Sigmoid colon (tissue), 7 donors: ENCODE results near the gene CACNA1F. TPM values are rescaled to one million over a fixed set of nuclear protein-coding genes. Genes with fewer than 3 reads are reported as not detected.

Experiments
- DNase-seq: peaks from one replicate; pipeline ENCODE4 v3.0.0-alpha.2; 2019
- H3K27ac ChIP-seq, 4 donors: fragments of 200-600 bp; sonication (generic); one replicate each; pipeline ENCODE4 v1.5.1; 2016 to 2019; ENCODE audit warnings: mild to moderate bottlenecking in 1 of 4
- H3K27me3 ChIP-seq, 3 donors: fragments of 200-600 bp; sonication (generic); one replicate each; pipeline ENCODE4 v1.5.1; 2019; ENCODE audit warnings: mild to moderate bottlenecking in 1 of 3
- H3K36me3 ChIP-seq, 4 donors: fragments of 200-600 bp; sonication (generic); one replicate each; pipeline ENCODE4 v1.5.1; 2016 to 2019
- H3K4me1 ChIP-seq, 4 donors: fragments of 200-600 bp; sonication (generic); one replicate each; pipeline ENCODE4 v1.5.1; 2017 to 2019
- H3K4me3 ChIP-seq, 4 donors: fragments of 200-600 bp; sonication (generic); one replicate each; pipeline ENCODE4 v1.5.1; 2017 to 2019; ENCODE audit warnings: mild to moderate bottlenecking in 2 of 4, moderate library complexity in 1 of 4
- H3K9me3 ChIP-seq, 4 donors: fragments of 200-600 bp in 3 of 4; sonication (generic) in 3 of 4; one replicate each; pipeline versions ENCODE4 v1.5.1 to v1.6.1; 2013 to 2019
- EP300 ChIP-seq, 4 donors: sonication (generic); formaldehyde crosslinking; IDR thresholded peaks; one replicate each; pipeline ENCODE4 v1.6.1; 2017; ENCODE audit warnings: antibody characterized with exemption in 4 of 4
- POLR2A ChIP-seq, 2 donors: fragments of 450-650 bp; IDR thresholded peaks; one replicate each; pipeline ENCODE4 v1.6.1; 2016; ENCODE audit warnings: antibody characterized with exemption in 2 of 2, mild to moderate bottlenecking in 2 of 2, moderate library complexity in 2 of 2
- POLR2AphosphoS5 ChIP-seq, 4 donors: sonication (generic); formaldehyde crosslinking; IDR thresholded peaks; one replicate each; pipeline ENCODE4 v1.6.1; 2017; ENCODE audit warnings: antibody characterized with exemption in 4 of 4
- WGBS, 2 donors: extraction: QIAGEN DNeasy Blood & Tissue Kit; methylation state at CpG; one replicate each; pipeline ENCODE4 v1.1.7; 2013; 5-methylcytosine and 5-hydroxymethylcytosine counted together
- intact Hi-C: fragments of 100-400 bp; cut with DNase I; formaldehyde crosslinking; loops from one replicate; pipeline ENCODE4 v1.15.1; 2023
- polyA plus RNA-seq, 3 donors: library from polyadenylated mRNA; stranded (reverse); fragments of 200-250 nt; gene quantifications; one replicate each; pipeline ENCODE4 v1.2.3, GENCODE V29; 2013
- total RNA-seq, 4 donors: library from RNA; depleted of rRNA; stranded (reverse); fragments of >200 nt; gene quantifications; one replicate each; pipeline ENCODE4 v1.1.0, GENCODE V29; 2016
- TF ChIP-seq, protein P1 (sequence below), 4 experiments: fragments of 450-650 bp in 3 of 4; fragments of 200-600 bp in 1 of 4; IDR thresholded peaks; one replicate each; pipeline ENCODE4 v1.5.1; 2016 to 2019; ENCODE audit warnings: antibody characterized with exemption in 4 of 4, mild to moderate bottlenecking in 3 of 4, moderate library complexity in 2 of 4
- donor health status: healthy with polysubstance abuse.
- donor health status: Bipolar disorder and iron deficiency.
- donor health status: healthy.

Gene CACNA1F
- total and polyA plus RNA-seq, 7 donors = under 0.01 to 0.70 (median 0.15) TPM; not detected in 3

DNA sequence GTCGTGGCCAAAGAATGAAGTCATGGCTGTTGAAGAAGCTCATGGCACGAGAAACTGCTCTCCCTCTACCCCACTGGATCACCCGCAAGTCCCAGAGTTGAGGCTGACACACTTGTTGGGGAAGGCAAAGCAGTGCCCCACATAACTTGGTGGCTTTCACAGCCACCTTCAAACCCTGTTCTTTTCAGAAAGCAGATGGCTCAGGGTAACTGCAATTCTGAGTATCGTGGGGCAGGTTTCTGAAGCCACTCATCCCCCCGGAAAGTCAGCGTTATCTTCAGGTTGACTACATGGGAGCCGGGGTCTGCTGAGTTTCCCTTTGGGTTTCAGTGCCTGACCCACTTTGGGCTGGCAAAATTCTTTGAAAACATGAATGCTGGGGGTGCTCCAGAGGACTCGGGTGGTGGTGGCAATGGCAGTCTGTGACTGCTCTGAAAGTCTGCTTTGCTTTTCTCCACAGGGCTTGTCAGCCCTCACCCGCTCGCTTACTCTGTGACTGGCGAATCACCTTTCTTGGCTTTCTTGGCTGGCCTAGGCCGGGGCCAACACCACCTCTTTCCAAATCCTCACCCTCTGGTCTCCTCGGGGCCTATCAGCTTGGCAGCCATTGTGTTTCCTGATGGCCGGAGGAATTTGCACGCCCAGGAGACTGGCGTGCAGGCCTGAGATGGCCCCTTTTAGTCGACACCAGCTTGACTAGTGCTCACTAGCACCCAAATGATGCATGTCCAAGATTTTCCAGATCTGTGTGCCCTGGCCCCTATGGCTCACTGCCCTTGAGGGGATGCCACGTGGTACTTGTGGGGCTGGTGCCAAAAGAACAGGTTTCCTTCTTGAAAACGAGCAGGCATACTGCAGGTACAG, 43.8 kb upstream of the CACNA1F start:
- no peak for TF ChIP-seq POLR2A (IDR thresholded peaks at IDR 0.05)
- TF ChIP-seq, protein P1, sequence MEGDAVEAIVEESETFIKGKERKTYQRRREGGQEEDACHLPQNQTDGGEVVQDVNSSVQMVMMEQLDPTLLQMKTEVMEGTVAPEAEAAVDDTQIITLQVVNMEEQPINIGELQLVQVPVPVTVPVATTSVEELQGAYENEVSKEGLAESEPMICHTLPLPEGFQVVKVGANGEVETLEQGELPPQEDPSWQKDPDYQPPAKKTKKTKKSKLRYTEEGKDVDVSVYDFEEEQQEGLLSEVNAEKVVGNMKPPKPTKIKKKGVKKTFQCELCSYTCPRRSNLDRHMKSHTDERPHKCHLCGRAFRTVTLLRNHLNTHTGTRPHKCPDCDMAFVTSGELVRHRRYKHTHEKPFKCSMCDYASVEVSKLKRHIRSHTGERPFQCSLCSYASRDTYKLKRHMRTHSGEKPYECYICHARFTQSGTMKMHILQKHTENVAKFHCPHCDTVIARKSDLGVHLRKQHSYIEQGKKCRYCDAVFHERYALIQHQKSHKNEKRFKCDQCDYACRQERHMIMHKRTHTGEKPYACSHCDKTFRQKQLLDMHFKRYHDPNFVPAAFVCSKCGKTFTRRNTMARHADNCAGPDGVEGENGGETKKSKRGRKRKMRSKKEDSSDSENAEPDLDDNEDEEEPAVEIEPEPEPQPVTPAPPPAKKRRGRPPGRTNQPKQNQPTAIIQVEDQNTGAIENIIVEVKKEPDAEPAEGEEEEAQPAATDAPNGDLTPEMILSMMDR (IDR thresholded peaks at IDR 0.05) = no peak
- TF ChIP-seq EP300 (IDR thresholded peaks at IDR 0.05) = no peak
- TF ChIP-seq POLR2AphosphoS5 (IDR thresholded peaks at IDR 0.05) = no peak
- intact Hi-C loops = no loop called here
- Histone ChIP-seq H3K9me3 (no peaks in the 10 kb centered on the region), H3K27me3 (no peaks in the 10 kb centered on the region), H3K4me3 (no peak overlapping the region), H3K4me1 (peaks cover 0 to 16% (median 6%) of the 10 kb centered on the region in 4 donors), H3K27ac (no peak overlapping the region), H3K36me3 (no peaks in the 10 kb centered on the region)
- DNase-seq = peak; percentile 53
- WGBS, 2 donors = 74 to 80% methylated on average over 19 of the region's 19 CpGs

DNA sequence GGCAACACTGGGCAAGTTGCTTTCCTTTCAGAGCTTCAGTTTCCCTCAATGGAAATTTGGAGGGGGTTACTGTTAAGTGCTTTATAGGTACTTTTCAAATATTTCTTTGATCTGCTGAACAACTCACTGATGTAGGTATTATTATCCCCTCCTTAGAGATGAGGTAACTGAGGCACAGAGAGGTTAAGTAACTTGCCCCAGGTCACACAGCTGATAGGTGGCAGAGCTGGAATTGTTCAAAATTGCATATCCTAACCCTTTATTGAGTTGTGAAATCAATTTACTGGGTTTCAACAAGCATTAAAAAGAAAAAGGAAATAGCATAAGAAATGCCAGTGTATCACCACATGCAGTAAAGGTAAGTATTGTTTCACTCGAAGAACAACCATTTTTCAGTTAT, 43.1 kb upstream of the CACNA1F start:
- WGBS, 2 donors = 11 to 57% methylated on average over 1 of the region's 1 CpG

DNA sequence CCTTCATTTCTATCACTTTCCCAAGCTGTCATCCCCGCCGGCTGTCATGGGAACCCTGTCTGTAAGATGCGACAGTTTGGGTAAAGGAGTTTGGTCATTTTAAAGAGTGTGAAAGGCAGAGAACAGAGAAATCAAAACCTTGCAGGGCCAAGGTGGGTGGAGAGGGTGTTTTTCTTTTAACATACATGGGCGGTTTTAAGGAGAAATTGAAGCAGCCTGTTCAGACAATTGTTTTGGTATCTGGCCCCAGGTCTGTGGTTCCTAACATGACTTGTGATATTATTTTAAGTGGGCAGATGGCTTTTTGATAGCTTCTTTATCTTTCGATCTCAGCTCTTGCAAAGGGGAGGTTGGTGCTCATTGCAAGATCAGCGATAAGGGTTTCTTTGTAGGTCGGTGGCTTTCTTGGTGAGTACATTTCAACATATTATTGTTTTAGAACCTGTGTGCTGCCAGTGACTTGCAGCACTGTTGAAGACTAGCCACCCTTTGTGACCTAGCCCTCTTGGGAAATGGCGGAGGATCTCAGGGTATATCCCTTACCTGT, 40.1 kb upstream of the CACNA1F start:
- H3K9me3 ChIP-seq = no peaks in the 10 kb centered on the region
- TF ChIP-seq, protein P1 (IDR thresholded peaks at IDR 0.05) = no peak
- TF ChIP-seq POLR2A (IDR thresholded peaks at IDR 0.05) = no peak
- intact Hi-C loops = no loop called here
- no peak overlapping the region for H3K4me3 ChIP-seq
- H3K27ac ChIP-seq = no peak overlapping the region
- peaks cover 0 to 33% (median 22%) of the 10 kb centered on the region in 4 donors for H3K4me1 ChIP-seq
- DNase-seq = peak; percentile 13
- 67 to 91% methylated on average over 8 of the region's 8 CpGs for WGBS, 2 donors
- no peaks in the 10 kb centered on the region for H3K27me3 ChIP-seq
- H3K36me3 ChIP-seq = no peaks in the 10 kb centered on the region

More for the DNA sequence above, 43.1 kb upstream of the CACNA1F start:
- H3K36me3 ChIP-seq = no peaks in the 10 kb centered on the region
- H3K9me3 ChIP-seq = no peaks in the 10 kb centered on the region
- intact Hi-C loops = no loop called here
- peak; percentile 17 for DNase-seq
- TF ChIP-seq EP300 (IDR thresholded peaks at IDR 0.05) (no peak), POLR2A (IDR thresholded peaks at IDR 0.05) (no peak), POLR2AphosphoS5 (IDR thresholded peaks at IDR 0.05) (no peak)
- TF ChIP-seq, protein P1 (IDR thresholded peaks at IDR 0.05) = no peak
- H3K27ac ChIP-seq = no peak overlapping the region
- H3K27me3 ChIP-seq = no peaks in the 10 kb centered on the region
- H3K4me3 ChIP-seq = no peak overlapping the region
- H3K4me1 ChIP-seq = peaks cover 0 to 23% (median 12%) of the 10 kb centered on the region in 4 donors

DNA sequence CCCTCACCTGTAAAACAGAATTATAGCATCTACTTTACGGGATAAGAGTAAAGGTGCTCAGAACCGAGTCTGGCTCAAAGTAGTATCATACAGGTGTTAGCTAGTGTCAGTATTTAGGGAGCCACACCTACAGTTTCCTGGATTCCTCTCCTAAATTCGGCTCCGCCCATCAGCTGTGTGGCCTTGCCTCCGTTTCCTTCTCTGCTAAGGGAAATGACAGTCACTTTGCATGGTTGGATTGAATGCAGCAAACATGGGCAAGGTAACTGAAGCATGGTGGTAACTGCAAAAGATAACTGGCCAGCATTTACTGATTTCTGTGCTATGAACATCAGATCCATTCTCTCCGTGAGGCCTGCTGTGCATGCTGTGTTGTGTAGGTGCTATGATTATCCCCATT, 39.3 kb upstream of the CACNA1F start:
- Histone ChIP-seq H3K27ac (no peak overlapping the region), H3K36me3 (no peaks in the 10 kb centered on the region), H3K4me1 (peaks cover 0 to 33% (median 22%) of the 10 kb centered on the region in 4 donors), H3K27me3 (no peaks in the 10 kb centered on the region), H3K4me3 (no peak overlapping the region), H3K9me3 (no peaks in the 10 kb centered on the region)
- WGBS, 2 donors = 38 to 49% methylated on average over 6 of the region's 6 CpGs
- intact Hi-C loops = no loop called here
- no peak for TF ChIP-seq EP300 (IDR thresholded peaks at IDR 0.05)
- TF ChIP-seq, protein P1 (IDR thresholded peaks at IDR 0.05) = no peak
- TF ChIP-seq POLR2A (IDR thresholded peaks at IDR 0.05) = no peak
- no peak for TF ChIP-seq POLR2AphosphoS5 (IDR thresholded peaks at IDR 0.05)
- DNase-seq = peak; percentile 27
